ENCODE measurements around the gene TAF4B. TPM values are rescaled to one million over a fixed set of nuclear protein-coding genes. Genes with fewer than 3 reads are reported as not detected.

TAF4B gene
- total and polyA plus RNA-seq, 9 donors, result 5.0 to 19.1 (median 7.8) TPM

DNA sequence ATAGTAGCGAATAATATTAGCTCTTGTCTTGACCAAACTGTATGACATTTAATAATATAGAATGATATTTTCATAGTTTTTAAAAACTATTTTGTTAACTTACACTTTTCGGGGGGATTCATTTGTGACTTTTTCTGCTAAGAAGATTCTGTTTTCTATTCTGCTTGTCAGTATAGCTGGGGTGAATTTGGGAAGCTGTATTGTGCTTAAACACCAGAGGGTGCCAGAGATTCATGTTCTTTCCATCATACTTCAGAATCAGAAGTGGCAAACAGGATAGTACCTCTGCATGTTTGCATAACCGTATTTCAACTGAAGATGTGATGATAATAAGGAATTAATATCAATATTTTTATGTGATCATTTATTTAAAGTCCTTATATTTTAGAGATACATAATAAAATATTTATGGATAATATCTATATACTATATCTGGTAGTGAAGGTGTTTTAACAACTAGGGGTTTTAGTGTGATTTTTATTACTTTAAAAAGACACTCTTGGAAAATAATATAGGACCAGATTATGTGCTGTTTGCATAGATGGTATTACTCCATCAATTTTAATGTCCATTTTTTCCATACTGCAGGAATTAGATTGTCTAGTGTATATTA is 81.0 kb downstream of the TAF4B start:
- DNase-seq, result no peak
- no peaks in the 10 kb centered on the region for H3K4me1 ChIP-seq (ENCODE audit: insufficient read depth)
- WGBS, 3 donors, result 47 to 51% (median 48%) methylated on average over 3 of the region's 3 CpGs
- intact Hi-C loops (cut with DNase I), result no loop called here
- H3K4me3 ChIP-seq, result no peak overlapping the region
- peak in 1 of 3 donors; percentile 19 for TF ChIP-seq CTCF (IDR thresholded peaks at IDR 0.05)
- no peak for TF ChIP-seq EP300 (IDR thresholded peaks at IDR 0.05)
- TF ChIP-seq POLR2A (IDR thresholded peaks at IDR 0.05), result no peak
- H3K36me3 ChIP-seq, result no peaks in the 10 kb centered on the region
- no peaks in the 10 kb centered on the region for H3K9me3 ChIP-seq
- H3K27me3 ChIP-seq, result no peaks in the 10 kb centered on the region
- no peak overlapping the region for H3K27ac ChIP-seq

DNA sequence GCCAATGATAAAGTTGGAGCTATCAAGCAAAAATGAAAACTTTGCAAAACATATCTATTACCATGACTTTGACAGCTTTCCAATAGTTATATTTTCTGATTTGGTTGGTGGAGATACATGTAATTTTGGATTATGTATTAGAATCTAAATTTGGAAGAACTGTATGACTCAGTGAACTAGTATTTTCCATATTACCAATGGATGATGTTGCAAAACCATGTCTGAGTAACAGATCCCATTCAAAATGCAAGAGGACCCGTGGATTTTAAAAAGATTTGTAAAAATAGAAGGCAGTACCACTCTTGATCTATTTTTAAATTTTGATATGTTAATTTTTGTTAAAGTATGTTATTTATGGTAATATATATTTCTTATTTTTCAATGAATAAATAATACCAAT is 83.0 kb downstream of the TAF4B start:
- H3K36me3 ChIP-seq, result no peaks in the 10 kb centered on the region
- DNase-seq, result no peak
- no peaks in the 10 kb centered on the region for H3K9me3 ChIP-seq
- H3K4me3 ChIP-seq, result no peak overlapping the region
- no peaks in the 10 kb centered on the region for H3K4me1 ChIP-seq (ENCODE audit: insufficient read depth)
- TF ChIP-seq CTCF (IDR thresholded peaks at IDR 0.05) (no peak), POLR2A (IDR thresholded peaks at IDR 0.05) (no peak), EP300 (IDR thresholded peaks at IDR 0.05) (no peak)
- 69 to 87% (median 71%) methylated on average over 1 of the region's 1 CpG for WGBS, 3 donors
- no peaks in the 10 kb centered on the region for H3K27me3 ChIP-seq
- no peak overlapping the region for H3K27ac ChIP-seq
- intact Hi-C loops (cut with DNase I), result no loop called here

- H3K4me3 ChIP-seq, result no peak overlapping the region
- intact Hi-C loops (cut with DNase I), result no loop called here
- WGBS, 3 donors, result 94 to 97% (median 97%) methylated on average over 1 of the region's 1 CpG
- H3K36me3 ChIP-seq, result no peaks in the 10 kb centered on the region
- no peak for DNase-seq
- no peaks in the 10 kb centered on the region for H3K27me3 ChIP-seq
- no peaks in the 10 kb centered on the region for H3K4me1 ChIP-seq (ENCODE audit: insufficient read depth)
- H3K27ac ChIP-seq, result no peak overlapping the region
- H3K9me3 ChIP-seq, result no peaks in the 10 kb centered on the region
- TF ChIP-seq POLR2A (IDR thresholded peaks at IDR 0.05) (no peak), CTCF (IDR thresholded peaks at IDR 0.05) (no peak), EP300 (IDR thresholded peaks at IDR 0.05) (no peak)
Measured at GRCh38 chr18:26312199-26312598, 86.0 kb downstream of the TAF4B start.

- intact Hi-C loops (cut with DNase I), result no loop called here
- DNase-seq, result no peak
- no peaks in the 10 kb centered on the region for H3K36me3 ChIP-seq
- no peak overlapping the region for H3K4me3 ChIP-seq
- no peaks in the 10 kb centered on the region for H3K4me1 ChIP-seq (ENCODE audit: insufficient read depth)
- H3K27ac ChIP-seq, result no peak overlapping the region
- no peaks in the 10 kb centered on the region for H3K9me3 ChIP-seq
- no peak for TF ChIP-seq POLR2A (IDR thresholded peaks at IDR 0.05)
- TF ChIP-seq EP300 (IDR thresholded peaks at IDR 0.05), result no peak
- TF ChIP-seq CTCF (IDR thresholded peaks at IDR 0.05), result no peak
- 91 to 95% (median 93%) methylated on average over 3 of the region's 3 CpGs for WGBS, 3 donors
- H3K27me3 ChIP-seq, result no peaks in the 10 kb centered on the region
Measured at GRCh38 chr18:26317398-26317797, 91.2 kb downstream of the TAF4B start.

All from ovary (tissue), 9 donors.